IPS DF 6.9 (cell line): ENCODE data around the gene ATP8B2.

Experiments used
- DNase-seq: peaks from one replicate; pipeline ENCODE4 v3.0.0-alpha.2; 2013; ENCODE audit warnings: low read depth, low spot score
- H3K27ac ChIP-seq: one replicate; pipeline ENCODE4 v1.5.1; 2013; ENCODE audit warnings: low read length, control low read depth
- H3K27me3 ChIP-seq: 2 replicates; pipeline ENCODE4 v1.6.1; 2013; ENCODE audit warnings: mild to moderate bottlenecking, low read length; ENCODE audit not compliant: control insufficient read depth, insufficient read depth
- H3K36me3 ChIP-seq: 2 replicates; pipeline ENCODE4 v1.6.1; 2013; ENCODE audit warnings: low read length; ENCODE audit not compliant: control insufficient read depth, insufficient read depth
- H3K4me1 ChIP-seq: 2 replicates; pipeline ENCODE4 v1.6.1; 2013; ENCODE audit warnings: low read length; ENCODE audit not compliant: control insufficient read depth, insufficient read depth
- H3K4me3 ChIP-seq: 2 replicates; pipeline ENCODE4 v1.5.1; 2013; ENCODE audit warnings: mild to moderate bottlenecking, low read length
- H3K9me3 ChIP-seq: 2 replicates; pipeline ENCODE4 v1.6.1; 2013; ENCODE audit warnings: low read length, inconsistent platforms; ENCODE audit not compliant: control insufficient read depth, insufficient read depth
- WGBS: extraction: QIAGEN DNeasy Blood & Tissue Kit; methylation state at CpG from one replicate; pipeline ENCODE4 v1.1.7; 2013; ENCODE audit warnings: mixed read lengths, missing lambda C conversion rate; ENCODE audit not compliant: insufficient read length, insufficient coverage; 5-methylcytosine and 5-hydroxymethylcytosine counted together

Gene ATP8B2

GRCh38 chr1:154325583-154326545, 539 bp downstream of the ATP8B2 start:
- Histone ChIP-seq H3K27me3 (no peaks in the 10 kb centered on the region), H3K4me3 (peak overlapping the region; percentile 91; the same call in 1 of the 2 replicates), H3K4me1 (peaks cover 10% of the 10 kb centered on the region; the same call in 1 of the 2 replicates), H3K9me3 (no peaks in the 10 kb centered on the region), H3K36me3 (no peaks in the 10 kb centered on the region; the same call in 1 of the 2 replicates), H3K27ac (no peak overlapping the region)
- WGBS = no CpG with 5 or more reads among the region's 63 CpGs
- peak; percentile 50 for DNase-seq

GRCh38 chr1:154326546-154327465, 1.5 kb downstream of the ATP8B2 start:
- no peak for DNase-seq
- Histone ChIP-seq H3K27me3 (no peaks in the 10 kb centered on the region), H3K4me3 (no peak overlapping the region; the same call in 1 of the 2 replicates), H3K4me1 (peaks cover 10% of the 10 kb centered on the region; the same call in 1 of the 2 replicates), H3K9me3 (no peaks in the 10 kb centered on the region), H3K36me3 (peaks cover 8% of the 10 kb centered on the region; the same call in 1 of the 2 replicates), H3K27ac (no peak overlapping the region)
- no CpG with 5 or more reads among the region's 6 CpGs for WGBS

GRCh38 chr1:154327466-154328317, 2.4 kb downstream of the ATP8B2 start:
- Histone ChIP-seq H3K27ac (no peak overlapping the region), H3K4me1 (peaks cover 10% of the 10 kb centered on the region; the same call in 1 of the 2 replicates), H3K27me3 (no peaks in the 10 kb centered on the region), H3K36me3 (peaks cover 11% of the 10 kb centered on the region; the same call in 1 of the 2 replicates), H3K9me3 (no peaks in the 10 kb centered on the region), H3K4me3 (no peak overlapping the region; the same call in 1 of the 2 replicates)
- no peak for DNase-seq
- WGBS = no CpG with 5 or more reads among the region's 5 CpGs

GRCh38 chr1:154328318-154329151, 3.2 kb downstream of the ATP8B2 start:
- H3K36me3 ChIP-seq = peaks cover 11% of the 10 kb centered on the region; the same call in 1 of the 2 replicates
- peak overlapping the region; percentile 49; the same call in 1 of the 2 replicates for H3K4me3 ChIP-seq
- H3K4me1 ChIP-seq = peaks cover 10% of the 10 kb centered on the region; the same call in 1 of the 2 replicates
- H3K27ac ChIP-seq = no peak overlapping the region
- DNase-seq = no peak
- WGBS = no CpG with 5 or more reads among the region's 76 CpGs
- H3K27me3 ChIP-seq = no peaks in the 10 kb centered on the region
- H3K9me3 ChIP-seq = no peaks in the 10 kb centered on the region

GRCh38 chr1:154329152-154329521, 3.8 kb downstream of the ATP8B2 start:
- DNase-seq = no peak
- Histone ChIP-seq H3K4me3 (peak overlapping the region; percentile 49; the same call in 1 of the 2 replicates), H3K27ac (no peak overlapping the region), H3K27me3 (no peaks in the 10 kb centered on the region), H3K9me3 (no peaks in the 10 kb centered on the region), H3K4me1 (peaks cover 10% of the 10 kb centered on the region; the same call in 1 of the 2 replicates), H3K36me3 (peaks cover 16% of the 10 kb centered on the region; the same call in 1 of the 2 replicates)
- WGBS = no CpG with 5 or more reads among the region's 6 CpGs

GRCh38 chr1:154329551-154330131, 4.3 kb downstream of the ATP8B2 start:
- Histone ChIP-seq H3K9me3 (no peaks in the 10 kb centered on the region), H3K4me1 (peaks cover 10% of the 10 kb centered on the region; the same call in 1 of the 2 replicates), H3K36me3 (peaks cover 17% of the 10 kb centered on the region; the same call in 1 of the 2 replicates), H3K27me3 (no peaks in the 10 kb centered on the region), H3K4me3 (no peak overlapping the region), H3K27ac (no peak overlapping the region)
- WGBS = no CpG with 5 or more reads among the region's 7 CpGs
- no peak for DNase-seq

GRCh38 chr1:154330669-154331068, 5.3 kb downstream of the ATP8B2 start:
- no peak overlapping the region for H3K27ac ChIP-seq
- H3K4me1 ChIP-seq = peaks cover 10% of the 10 kb centered on the region; the same call in 1 of the 2 replicates
- peaks cover 17% of the 10 kb centered on the region; the same call in 1 of the 2 replicates for H3K36me3 ChIP-seq
- H3K27me3 ChIP-seq = no peaks in the 10 kb centered on the region
- H3K4me3 ChIP-seq = no peak overlapping the region
- H3K9me3 ChIP-seq = no peaks in the 10 kb centered on the region
- DNase-seq = no peak

GRCh38 chr1:154334079-154335024, 9.0 kb downstream of the ATP8B2 start:
- no peak overlapping the region for H3K27ac ChIP-seq
- no peak for DNase-seq
- no peak overlapping the region for H3K4me3 ChIP-seq
- no CpG with 5 or more reads among the region's 13 CpGs for WGBS
- no peaks in the 10 kb centered on the region for H3K4me1 ChIP-seq
- no peaks in the 10 kb centered on the region for H3K9me3 ChIP-seq
- H3K36me3 ChIP-seq = peaks cover 25% of the 10 kb centered on the region
- H3K27me3 ChIP-seq = no peaks in the 10 kb centered on the region
